HCT116 (cell line): Measurements from ENCODE around the gene TBK1. TPM values are rescaled to one million over a fixed set of nuclear protein-coding genes. Genes with fewer than 3 reads are reported as not detected.

ENCODE experiments used
- ATAC-seq: fragments of 200-7000 bp; cut with Tn5 transposase; 2 replicates; pipeline ENCODE4 v1.9.1; 2020; ENCODE audit warnings: mild to moderate bottlenecking, moderate library complexity
- BruUV-seq: library from RNA; stranded (reverse); fragments of 400-500 nt; replicated peaks from 2 replicates; lab custom pipeline; 2021; lab: Mats Ljungman, UMichigan
- CTCF ChIA-PET: fragments of 300-600 bp; sonication (Branson Sonifier 250); formaldehyde crosslinking; loops from one replicate; lab custom pipeline; 2021; ENCODE audit warnings: antibody characterized with exemption; lab: Charles Lee
- POLR2A ChIA-PET: fragments of 300-600, 350-600 bp; sonication (Branson Sonifier 250); formaldehyde crosslinking; loops from one replicate; lab custom pipeline; 2021; ENCODE audit warnings: antibody characterized with exemption; lab: Charles Lee
- RAD21 ChIA-PET, 2 experiments: fragments of 300-600 bp; sonication (Branson Sonifier 250); formaldehyde crosslinking; loops; one replicate each; lab custom pipeline; 2023; ENCODE audit warnings: low total read pairs in 2 of 2; ENCODE audit not compliant: uncharacterized antibody in 2 of 2, unreplicated experiment in 2 of 2, low non-redundant PET in 1 of 2; lab: Charles Lee
- DNase-seq: peaks from one replicate; pipeline ENCODE4 v3.0.0-alpha.2; 2010; ENCODE audit warnings: low read depth, low spot score
- H2AFZ ChIP-seq: fragments of 200-600 bp; shearing (Covaris generic), sonication (generic); 2 replicates; pipeline ENCODE4 v1.6.1; 2017; ENCODE audit warnings: low read depth, mixed run types, mixed read lengths, antibody characterized with exemption, low read length; ENCODE audit not compliant: poor library complexity, severe bottlenecking
- H3K27ac ChIP-seq: 2 replicates; pipeline ENCODE4 v1.5.1; 2012; ENCODE audit warnings: low read depth, low read length
- H3K27me3 ChIP-seq: fragments of 200-600 bp; sonication (generic); 2 replicates; pipeline ENCODE4 v1.6.1; 2016; ENCODE audit warnings: mixed run types, low read length, mixed read lengths; ENCODE audit not compliant: insufficient read depth
- H3K36me3 ChIP-seq, 2 experiments: fragments of 200-500 bp in 1 of 2; fragments of 200-600 bp in 1 of 2; sonication (Bioruptor generic) in 1 of 2; sonication (generic) in 1 of 2; 2 replicates each; pipeline versions ENCODE4 v1.5.1 to v1.6.1; 2014 to 2016; ENCODE audit warnings: low read length in 2 of 2, inconsistent platforms in 1 of 2, mixed read lengths in 1 of 2, mixed run types in 1 of 2; ENCODE audit not compliant: insufficient read depth in 2 of 2, control insufficient read depth in 1 of 2
- H3K4me1 ChIP-seq, 2 experiments: fragments of 200-600 bp in 1 of 2; sonication (generic) in 1 of 2; 2 replicates each; pipeline versions ENCODE4 v1.5.1 to v1.6.1; 2012 to 2017; ENCODE audit warnings: low read length in 2 of 2, inconsistent platforms in 1 of 2, mild to moderate bottlenecking in 1 of 2, mixed read lengths in 1 of 2, mixed run types in 1 of 2, moderate library complexity in 1 of 2; ENCODE audit not compliant: insufficient read depth in 2 of 2, control insufficient read depth in 1 of 2
- H3K4me2 ChIP-seq: fragments of 200-600 bp; sonication (generic); 2 replicates; pipeline ENCODE4 v1.6.1; 2017; ENCODE audit warnings: mixed run types, low read length, mixed read lengths
- H3K4me3 ChIP-seq, 2 experiments: fragments of 200-600 bp in 1 of 2; sonication (generic) in 1 of 2; replicated peaks in 1 of 2; 2 replicates each; pipeline ENCODE4 v1.5.1; 2011 to 2016; ENCODE audit warnings: low read length in 2 of 2, control low read depth in 1 of 2, low read depth in 1 of 2, mild to moderate bottlenecking in 1 of 2, mixed read lengths in 1 of 2, mixed run types in 1 of 2
- H3K79me2 ChIP-seq: fragments of 200-600 bp; sonication (generic); 2 replicates; pipeline ENCODE4 v1.6.1; 2017; ENCODE audit warnings: mild to moderate bottlenecking, mixed run types, low read length, moderate library complexity, mixed read lengths; ENCODE audit not compliant: insufficient read depth
- H3K9ac ChIP-seq: fragments of 200-600 bp; sonication (generic); 2 replicates; pipeline ENCODE4 v1.6.1; 2016; ENCODE audit warnings: low read length, mixed read lengths
- H3K9me2 ChIP-seq: fragments of 200-600 bp; sonication (generic), shearing (Covaris generic); 2 replicates; pipeline ENCODE4 v1.6.1; 2017; ENCODE audit warnings: mixed run types, mild to moderate bottlenecking, moderate library complexity; ENCODE audit not compliant: insufficient read depth
- H3K9me3 ChIP-seq, 2 experiments: fragments of 200-500 bp in 1 of 2; fragments of 200-600 bp in 1 of 2; sonication (Bioruptor generic) in 1 of 2; sonication (generic) in 1 of 2; 2 replicates each; pipeline ENCODE4 v1.6.1; 2014 to 2017; ENCODE audit warnings: low read length in 2 of 2, mixed read lengths in 2 of 2, inconsistent platforms in 1 of 2, low read depth in 1 of 2, mild to moderate bottlenecking in 1 of 2, mixed run types in 1 of 2, moderate library complexity in 1 of 2; ENCODE audit not compliant: control insufficient read depth in 1 of 2, insufficient read depth in 1 of 2
- H4K20me1 ChIP-seq: fragments of 200-600 bp; sonication (generic), shearing (Covaris generic); 2 replicates; pipeline ENCODE4 v1.6.1; 2017; ENCODE audit warnings: mixed run types, mild to moderate bottlenecking, moderate library complexity; ENCODE audit not compliant: insufficient read depth
- EZH2 ChIP-seq: fragments of 200-600 bp; sonication (generic); IDR thresholded peaks from 2 replicates; pipeline ENCODE4 v1.6.1; 2017; ENCODE audit warnings: antibody characterized with exemption, mixed run types
- POLR2AphosphoS5 ChIP-seq: IDR thresholded peaks from 2 replicates; pipeline ENCODE4 v1.6.1; 2011; ENCODE audit warnings: mild to moderate bottlenecking, low read depth, low read length, moderate library complexity
- SP1 ChIP-seq: IDR thresholded peaks from 2 replicates; pipeline ENCODE4 v1.6.1; 2012; ENCODE audit warnings: low read depth
- SRF ChIP-seq: IDR thresholded peaks from 2 replicates; pipeline ENCODE4 v1.6.1; 2012; ENCODE audit warnings: low read depth
- YY1 ChIP-seq: IDR thresholded peaks from 2 replicates; pipeline ENCODE4 v1.6.1; 2011; ENCODE audit warnings: low read length, low read depth, moderate library complexity, mild to moderate bottlenecking; ENCODE audit not compliant: insufficient replicate concordance; ENCODE audit errors: extremely low read depth
- ZNF274 ChIP-seq: fragments of 200-500 bp; sonication (Bioruptor generic); IDR thresholded peaks from 2 replicates; pipeline ENCODE4 v1.6.1; 2014; ENCODE audit warnings: mild to moderate bottlenecking, low read depth, low read length, inconsistent platforms
- intact Hi-C: fragments of 100-400 bp; cut with micrococcal nuclease; formaldehyde crosslinking; loops from 2 replicates; pipeline ENCODE4 v1.10.0; 2022
- total RNA-seq: library from RNA; stranded (reverse); gene quantifications from one replicate; pipeline ENCODE4 v1.2.1, GENCODE V29; 2021; ENCODE audit not compliant: unreplicated experiment

Gene TBK1
- total RNA-seq, 1 experiment from 2014 or later = 27.0 TPM

DNA sequence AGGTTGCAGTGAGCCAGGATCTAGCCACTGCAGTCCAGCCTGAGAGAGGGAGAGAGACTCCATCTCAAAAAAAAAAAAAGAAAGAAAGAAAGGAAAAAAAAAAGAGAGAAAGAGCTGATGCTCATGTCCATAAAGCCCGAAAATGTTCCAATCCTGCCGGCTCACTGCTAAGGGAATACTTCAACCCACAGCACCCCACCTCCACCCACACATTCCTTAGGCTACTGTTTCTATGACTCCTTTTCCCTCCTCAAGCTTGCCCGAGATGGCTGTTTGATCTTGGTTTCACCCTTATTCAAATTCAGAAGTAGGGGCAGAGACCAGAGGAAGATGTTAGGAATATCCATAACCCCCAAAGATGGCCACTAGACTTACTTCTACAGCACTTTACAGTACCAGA, 98.8 kb downstream of the TBK1 start:
- no peak overlapping the region for H3K4me2 ChIP-seq
- TF ChIP-seq ZNF274 (no peak), SRF (no peak)
- TF ChIP-seq, all 23 proteins: peak for 0
- DNase-seq (no peak), ATAC-seq (no peak)
- H2AFZ ChIP-seq = no peak overlapping the region
- ChIA-PET CTCF (interaction anchor here (0.7 to 5.6 kb wide), 3 partner anchors 57 to 145 kb away, joined by 3 to 93 read pairs (median 5); no protein-coding TSS in a partner anchor), POLR2A (interaction anchor here (0.6 kb wide), 1 partner anchor 406 kb away, joined by 3 read pairs; no protein-coding TSS in a partner anchor), RAD21 (interaction anchor here (0.7 kb wide), 2 partner anchors 145 to 232 kb away, joined by 4 read pairs; no protein-coding TSS in a partner anchor)
- H3K27me3 ChIP-seq = no peaks in the 10 kb centered on the region
- H3K9me3 ChIP-seq = no peaks in the 10 kb centered on the region
- peaks cover 0 to 5% of the 10 kb centered on the region in 2 experiments; a peak in 1 of 4 replicates for H3K4me1 ChIP-seq
- BruUV-seq = no TSS peak
- no peaks in the 10 kb centered on the region for H3K9me2 ChIP-seq
- no peaks in the 10 kb centered on the region for H3K36me3 ChIP-seq
- H4K20me1 ChIP-seq = no peaks in the 10 kb centered on the region
- no peak overlapping the region for H3K27ac ChIP-seq
- H3K79me2 ChIP-seq = no peaks in the 10 kb centered on the region
- intact Hi-C loops = no loop called here
- no peak overlapping the region for H3K9ac ChIP-seq
- H3K4me3 ChIP-seq = no peak overlapping the region

GRCh38 chr12:64551676-64552075, 99.8 kb downstream of the TBK1 start:
- ChIA-PET RAD21 (no interaction called here), POLR2A (no interaction called here), CTCF (interaction anchor here (5.6 kb wide), 1 partner anchor 144 kb away, joined by 93 read pairs; no protein-coding TSS in a partner anchor)
- ATAC-seq = no peak
- no peaks in the 10 kb centered on the region for H3K9me3 ChIP-seq
- H3K9me2 ChIP-seq = no peaks in the 10 kb centered on the region
- H2AFZ ChIP-seq = no peak overlapping the region
- H3K4me2 ChIP-seq = no peak overlapping the region
- no peak overlapping the region for H3K27ac ChIP-seq
- intact Hi-C loops = no loop called here
- no peak overlapping the region for H3K9ac ChIP-seq
- BruUV-seq = no TSS peak
- TF ChIP-seq POLR2AphosphoS5 = no peak
- no peak for TF ChIP-seq EZH2
- TF ChIP-seq SP1 = no peak
- TF ChIP-seq ZNF274 = no peak
- no peak for TF ChIP-seq YY1
- TF ChIP-seq, all 23 proteins: peak for 0
- Histone ChIP-seq H3K4me3 (no peak overlapping the region), H4K20me1 (no peaks in the 10 kb centered on the region), H3K27me3 (no peaks in the 10 kb centered on the region), H3K36me3 (no peaks in the 10 kb centered on the region), H3K4me1 (peaks cover 0 to 5% of the 10 kb centered on the region in 2 experiments; a peak in 1 of 4 replicates), H3K79me2 (no peaks in the 10 kb centered on the region)
- DNase-seq = no peak

Other genes starting within 250 kb of the TBK1 start
- 18.1 TPM for gene KICS2, start 229.8 kb upstream of the TBK1 start, total RNA-seq
- not detected for gene C12orf56, start 61.4 kb upstream of the TBK1 start, total RNA-seq
- 120 TPM for gene XPOT, start 47.7 kb upstream of the TBK1 start, total RNA-seq
- gene RASSF3, start 158.4 kb downstream of the TBK1 start, total RNA-seq = 67.1 TPM